Spinal cord (tissue), 10 donors: ENCODE data around the gene CLEC16A. TPM values are rescaled to one million over a fixed set of nuclear protein-coding genes. Genes with fewer than 3 reads are reported as not detected.

ENCODE experiments used
- DNase-seq, 6 donors: peaks; one replicate each; pipeline versions ENCODE4 v3.0.0 to v3.0.0-alpha.2; 2013 to 2015; ENCODE audit warnings: low spot score in 6 of 6, low read depth in 4 of 6
- H3K27ac ChIP-seq: one replicate; pipeline ENCODE4 v1.5.1; 2013; ENCODE audit warnings: low read depth, low read length, control low read depth
- H3K27me3 ChIP-seq: one replicate; pipeline ENCODE4 v1.6.1; 2013; ENCODE audit warnings: low read length; ENCODE audit not compliant: control insufficient read depth, insufficient read depth
- H3K36me3 ChIP-seq: one replicate; pipeline ENCODE4 v1.6.1; 2013; ENCODE audit warnings: low read length; ENCODE audit not compliant: control insufficient read depth, insufficient read depth
- H3K4me1 ChIP-seq: one replicate; pipeline ENCODE4 v1.6.1; 2013; ENCODE audit warnings: low read length; ENCODE audit not compliant: control insufficient read depth, insufficient read depth
- H3K4me3 ChIP-seq: one replicate; pipeline ENCODE4 v1.5.1; 2013; ENCODE audit warnings: low read depth, low read length, control low read depth
- H3K9me3 ChIP-seq: one replicate; pipeline ENCODE4 v1.6.1; 2013; ENCODE audit warnings: low read length; ENCODE audit not compliant: control insufficient read depth, insufficient read depth
- WGBS: methylation state at CpG from one replicate; pipeline ENCODE4 v1.1.5; 2013; ENCODE audit warnings: missing lambda C conversion rate; ENCODE audit not compliant: insufficient coverage; 5-methylcytosine and 5-hydroxymethylcytosine counted together
- polyA plus RNA-seq, 2 donors: library from polyadenylated mRNA; unstranded; fragments of 120-200 nt; gene quantifications; one replicate each; pipeline ENCODE4 v1.2.1, GENCODE V29; 2013; ENCODE audit not compliant: insufficient read length in 2 of 2
- total RNA-seq, 2 donors: library from RNA; depleted of rRNA in 1 of 2; stranded (reverse); fragments of 120-200 nt in 1 of 2; fragments of >200 nt in 1 of 2; gene quantifications; one replicate each; pipeline versions ENCODE4 v1.2.3 to v1.2.4, GENCODE V29; 2013 to 2014
- donor health status: healthy.

Gene CLEC16A
- total and polyA plus RNA-seq, 4 donors = 19.5 to 38.4 (median 25.1) TPM

- 80% methylated on average over 4 of the region's 6 CpGs for WGBS
- Histone ChIP-seq H3K9me3 (no peaks in the 10 kb centered on the region), H3K27me3 (no peaks in the 10 kb centered on the region), H3K4me1 (peaks cover 8% of the 10 kb centered on the region), H3K4me3 (no peak overlapping the region), H3K27ac (no peak overlapping the region), H3K36me3 (peaks cover 32% of the 10 kb centered on the region)
- no peak for DNase-seq
These were observed 117.4 kb downstream of the CLEC16A start for GRCh38 chr16:11061629-11062270.

DNA sequence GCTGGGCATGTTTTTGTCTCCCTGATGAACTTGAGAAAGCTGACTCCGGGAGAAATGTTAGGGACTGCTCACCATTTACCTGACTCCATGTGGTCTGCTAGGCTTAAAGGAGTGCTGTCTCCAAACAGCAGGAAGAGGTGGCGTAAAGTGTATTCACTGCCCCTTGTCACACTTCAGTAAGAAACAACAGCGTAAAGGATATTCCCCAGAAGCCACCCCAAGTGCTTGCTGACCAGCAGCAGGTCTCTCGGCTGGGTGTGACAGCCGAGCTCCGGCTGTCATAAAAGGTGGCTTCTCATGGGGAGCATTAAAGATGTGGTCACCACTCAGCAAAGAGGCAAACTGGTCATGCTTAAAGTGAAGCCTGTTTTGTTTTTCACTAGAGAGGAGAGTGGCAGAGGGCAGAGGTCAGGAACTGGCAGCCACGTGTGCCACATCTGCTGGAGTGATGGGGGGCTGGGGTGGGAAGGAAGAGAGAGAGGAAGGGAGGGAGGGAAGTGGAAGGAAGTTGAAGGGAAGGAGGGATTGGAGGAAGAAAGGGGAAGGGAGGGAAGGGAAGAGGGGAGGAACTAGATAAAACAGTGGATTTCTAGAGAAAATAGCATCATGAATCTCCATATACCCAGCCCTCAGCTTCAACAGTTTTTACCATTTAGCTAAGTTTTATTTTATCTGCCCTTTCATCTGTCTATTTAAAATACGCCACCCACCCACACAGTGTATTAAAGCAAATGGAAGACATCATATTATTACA, 119.3 kb downstream of the CLEC16A start:
- 64% methylated on average over 6 of the region's 8 CpGs for WGBS
- no peaks in the 10 kb centered on the region for H3K4me1 ChIP-seq
- H3K9me3 ChIP-seq = no peaks in the 10 kb centered on the region
- H3K36me3 ChIP-seq = peaks cover 38% of the 10 kb centered on the region
- DNase-seq = no peak
- no peak overlapping the region for H3K27ac ChIP-seq
- no peaks in the 10 kb centered on the region for H3K27me3 ChIP-seq
- no peak overlapping the region for H3K4me3 ChIP-seq

- no peak for DNase-seq
- Histone ChIP-seq H3K4me1 (no peaks in the 10 kb centered on the region), H3K9me3 (no peaks in the 10 kb centered on the region), H3K36me3 (peaks cover 40% of the 10 kb centered on the region), H3K27me3 (no peaks in the 10 kb centered on the region), H3K4me3 (no peak overlapping the region), H3K27ac (no peak overlapping the region)
- 63% methylated on average over 3 of the region's 3 CpGs for WGBS
These were observed 119.8 kb downstream of the CLEC16A start for GRCh38 chr16:11064202-11064540.

DNA sequence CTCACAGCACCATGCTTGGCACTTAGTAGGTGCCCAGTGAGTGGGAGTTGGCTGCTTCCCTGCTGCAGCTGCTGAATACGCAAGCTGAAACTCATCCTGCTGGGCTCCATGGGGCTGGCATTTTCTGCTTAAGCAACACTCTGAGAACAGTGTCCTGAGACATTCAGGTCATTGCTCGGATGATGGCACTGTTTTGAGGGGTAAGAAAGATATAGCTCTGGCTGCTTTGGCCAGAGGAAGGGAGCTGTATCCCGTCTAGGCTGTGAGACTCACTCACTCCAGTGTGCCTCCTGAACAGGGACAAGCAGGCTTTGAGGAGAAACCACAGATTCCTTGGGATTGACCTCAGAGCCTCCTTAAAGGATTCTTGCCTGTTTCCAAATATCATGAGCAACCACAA, 120.5 kb downstream of the CLEC16A start:
- no peaks in the 10 kb centered on the region for H3K4me1 ChIP-seq
- WGBS = 67% methylated on average over 3 of the region's 3 CpGs

DNA sequence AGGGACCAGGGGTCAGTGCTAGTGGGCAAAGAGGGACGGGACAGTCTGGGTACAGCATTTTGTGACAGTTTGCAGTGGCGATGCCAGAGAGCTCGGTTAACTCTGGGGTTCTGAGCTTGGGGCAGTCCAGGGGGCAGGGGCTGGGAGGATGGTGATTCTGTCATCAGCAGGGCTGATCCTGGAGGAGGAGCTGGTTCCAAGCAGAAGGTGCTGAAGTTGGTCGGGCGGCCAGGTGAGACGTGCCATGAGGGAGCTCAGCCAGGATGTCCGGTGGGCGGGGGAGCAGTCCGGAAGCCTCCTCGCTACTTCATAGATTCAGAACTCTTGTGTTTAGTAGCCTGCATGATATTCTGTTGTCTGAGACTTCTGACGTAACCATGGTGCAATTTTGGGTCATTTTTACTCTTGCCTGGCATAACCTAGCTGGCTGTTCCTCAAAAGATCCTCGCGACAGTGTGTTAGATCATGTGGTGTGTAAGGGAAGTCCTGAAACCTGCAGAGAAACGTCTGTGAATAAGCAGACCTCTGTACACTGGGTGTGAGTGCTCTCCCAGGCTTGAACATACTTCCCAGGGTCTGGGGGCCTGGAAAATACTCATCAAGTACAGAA, 122.0 kb downstream of the CLEC16A start:
- Histone ChIP-seq H3K36me3 (peaks cover 30% of the 10 kb centered on the region), H3K4me3 (no peak overlapping the region), H3K4me1 (no peaks in the 10 kb centered on the region), H3K9me3 (no peaks in the 10 kb centered on the region), H3K27ac (no peak overlapping the region), H3K27me3 (no peaks in the 10 kb centered on the region)
- DNase-seq = no peak
- 95% methylated on average over 13 of the region's 14 CpGs for WGBS

More for the DNA sequence above, 120.5 kb downstream of the CLEC16A start:
- no peak for DNase-seq
- H3K9me3 ChIP-seq = no peaks in the 10 kb centered on the region
- H3K4me3 ChIP-seq = no peak overlapping the region
- H3K27me3 ChIP-seq = no peaks in the 10 kb centered on the region
- H3K27ac ChIP-seq = no peak overlapping the region
- peaks cover 41% of the 10 kb centered on the region for H3K36me3 ChIP-seq

- H3K4me3 ChIP-seq = no peak overlapping the region
- 96% methylated on average over 7 of the region's 7 CpGs for WGBS
These were observed 122.9 kb downstream of the CLEC16A start for GRCh38 chr16:11067266-11067665.

GRCh38 chr16:11067697-11068141, 123.4 kb downstream of the CLEC16A start:
- H3K27ac ChIP-seq = no peak overlapping the region
- no peaks in the 10 kb centered on the region for H3K4me1 ChIP-seq
- no peaks in the 10 kb centered on the region for H3K9me3 ChIP-seq
- peaks cover 29% of the 10 kb centered on the region for H3K36me3 ChIP-seq
- no peak for DNase-seq
- no peaks in the 10 kb centered on the region for H3K27me3 ChIP-seq
- 84% methylated on average over 7 of the region's 7 CpGs for WGBS
- no peak overlapping the region for H3K4me3 ChIP-seq

More at GRCh38 chr16:11067266-11067665, 122.9 kb downstream of the CLEC16A start:
- H3K27me3 ChIP-seq = no peaks in the 10 kb centered on the region
- no peak overlapping the region for H3K27ac ChIP-seq
- H3K4me1 ChIP-seq = no peaks in the 10 kb centered on the region
- H3K9me3 ChIP-seq = no peaks in the 10 kb centered on the region
- peaks cover 29% of the 10 kb centered on the region for H3K36me3 ChIP-seq
- no peak for DNase-seq

- H3K36me3 ChIP-seq = peaks cover 33% of the 10 kb centered on the region
- WGBS = 69% methylated on average over 4 of the region's 5 CpGs
- H3K4me3 ChIP-seq = no peak overlapping the region
- no peaks in the 10 kb centered on the region for H3K9me3 ChIP-seq
- no peak overlapping the region for H3K27ac ChIP-seq
- H3K27me3 ChIP-seq = no peaks in the 10 kb centered on the region
- DNase-seq = no peak
- peaks cover 11% of the 10 kb centered on the region for H3K4me1 ChIP-seq
These were observed 127.5 kb downstream of the CLEC16A start for GRCh38 chr16:11071829-11072228.

GRCh38 chr16:11072420-11073153, 128.2 kb downstream of the CLEC16A start:
- Histone ChIP-seq H3K9me3 (no peaks in the 10 kb centered on the region), H3K36me3 (peaks cover 32% of the 10 kb centered on the region), H3K4me1 (peaks cover 11% of the 10 kb centered on the region), H3K4me3 (no peak overlapping the region), H3K27ac (no peak overlapping the region), H3K27me3 (no peaks in the 10 kb centered on the region)
- WGBS = 39% methylated on average over 4 of the region's 5 CpGs
- DNase-seq = no peak
